ENCODE results near the gene MFSD2B. TPM values are rescaled to one million over a fixed set of nuclear protein-coding genes. Genes with fewer than 3 reads are reported as not detected.
"Not testable (repeated sequence)": the region's sequence is repeated elsewhere in the genome, so short reads cannot be mapped to it uniquely, and the experiment has no call there.

Gene MFSD2B
- total RNA-seq, 2 donors from 2014 or later: 0.16 TPM; not detected in 1

- not testable (repeated sequence) for H3K27ac Mint-ChIP-seq; H3K36me3 Mint-ChIP-seq; ATAC-seq; H3K9me3 Mint-ChIP-seq; DNase-seq (ENCODE audit: low spot score in 2 of 2)
Observed at GRCh38 chr2:24043133-24043532, 33.2 kb downstream of the MFSD2B start.

DNA sequence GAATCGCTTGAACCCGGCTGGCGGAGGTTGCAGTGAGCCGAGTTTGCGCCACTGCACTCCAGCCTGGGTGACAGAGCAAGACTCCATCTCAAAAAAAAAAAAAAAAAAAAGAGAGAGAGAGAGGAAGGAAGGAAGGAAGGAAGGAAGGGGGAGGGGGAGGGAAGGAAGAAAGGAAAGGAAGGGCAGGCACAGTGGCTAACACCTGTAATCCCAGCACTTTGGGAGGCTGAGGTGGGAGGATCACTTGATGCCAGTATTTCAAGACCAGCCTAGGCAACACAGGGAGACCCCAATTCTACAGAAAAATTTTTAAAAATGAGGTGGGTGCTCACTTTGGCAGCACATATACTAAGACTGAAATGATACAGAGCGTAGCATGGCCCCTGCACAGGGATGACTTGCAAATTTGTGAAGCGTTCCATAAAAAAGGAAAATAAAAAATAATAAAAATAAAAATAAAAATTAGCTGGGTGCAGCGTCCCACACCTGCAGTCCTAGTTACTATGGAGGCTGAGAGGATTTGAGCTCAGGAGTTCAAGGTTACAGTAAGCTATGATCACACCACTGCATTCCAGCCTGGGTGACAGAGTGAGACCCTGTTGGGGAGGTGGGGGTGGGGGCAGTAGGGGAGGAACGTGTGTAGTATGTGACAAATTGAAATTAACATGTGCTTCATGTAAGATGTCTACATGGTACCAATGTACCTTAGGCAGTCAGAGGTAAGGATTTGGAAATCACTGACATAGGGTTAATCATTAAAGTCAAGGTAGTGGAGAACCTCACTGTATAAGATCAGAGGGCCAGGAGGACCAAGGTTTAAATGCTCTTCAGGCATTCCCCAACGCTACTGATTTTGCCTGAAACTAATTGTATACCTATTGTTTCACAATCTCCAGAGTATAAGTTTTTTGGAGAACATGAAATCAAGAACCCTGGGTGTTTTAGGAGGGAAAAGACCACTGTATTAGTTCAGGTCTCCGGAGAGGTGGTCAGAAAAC lies 35.9 kb downstream of the MFSD2B start:
- ATAC-seq (no peak), DNase-seq (ENCODE audit: low spot score in 2 of 2) (no peak)
- peak overlapping the region in 1 of 2 donors; percentile 93 for H3K27ac Mint-ChIP-seq
- H3K9me3 Mint-ChIP-seq: no peaks in the 10 kb centered on the region
- H3K36me3 Mint-ChIP-seq: peaks cover 6 to 9% of the 10 kb centered on the region in 2 donors

- DNase-seq (ENCODE audit: low spot score in 2 of 2) (no peak), ATAC-seq (no peak)
- Mint-ChIP-seq H3K27ac (peak overlapping the region; percentile 93 to 94), H3K9me3 (no peaks in the 10 kb centered on the region), H3K36me3 (peaks cover 6 to 9% of the 10 kb centered on the region in 2 donors)
Observed at GRCh38 chr2:24046599-24046929, 36.7 kb downstream of the MFSD2B start.

DNA sequence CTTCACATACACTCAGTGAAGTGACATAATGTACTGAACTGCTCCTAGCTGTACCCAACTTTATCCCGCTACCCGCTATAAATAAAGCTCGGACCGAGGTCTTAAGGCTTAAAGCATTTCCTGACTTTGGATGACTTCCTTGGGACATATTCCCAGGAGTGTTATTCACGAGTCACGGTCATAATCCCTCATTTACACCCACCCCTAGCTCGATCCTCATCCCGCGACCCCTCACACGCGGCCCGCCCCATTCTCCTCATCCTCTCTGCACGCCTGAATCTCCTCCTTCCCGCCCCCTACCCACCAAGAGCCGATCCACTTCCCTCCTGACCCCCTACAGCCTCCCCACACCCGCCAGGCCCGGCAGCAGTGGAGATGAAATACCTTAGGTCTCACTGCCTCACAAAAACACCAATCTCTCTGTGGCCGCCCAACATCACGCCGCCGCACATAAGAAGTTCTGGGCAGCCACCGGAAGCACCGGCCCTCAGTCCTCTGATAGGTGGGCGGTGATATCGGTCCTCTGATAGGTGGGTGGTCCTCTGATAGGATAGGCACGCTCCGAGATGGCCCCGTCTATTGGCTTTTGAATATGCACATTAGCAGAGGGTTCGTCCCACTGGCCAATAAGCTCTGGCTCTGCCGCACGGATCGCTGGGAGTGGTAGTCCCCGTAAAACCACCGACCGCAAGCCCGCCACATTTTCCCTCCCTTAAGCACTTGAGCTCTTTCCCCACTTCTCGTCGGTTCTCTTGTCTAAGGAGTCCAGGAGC lies 37.2 kb downstream of the MFSD2B start, which contains the start of gene WDCP:
Gene WDCP (minus strand): TSS at position 462 of the 773 bp plus-strand sequence. CDS start 7,897 bp downstream, outside the sequence.
- peaks cover 6 to 9% of the 10 kb centered on the region in 2 donors for H3K36me3 Mint-ChIP-seq
- ATAC-seq (peak; percentile 99), DNase-seq (ENCODE audit: low spot score in 2 of 2) (peak; percentile 86 to 98)
- no peaks in the 10 kb centered on the region for H3K9me3 Mint-ChIP-seq
- H3K27ac Mint-ChIP-seq: peak within 1 kb of the TSS; percentile 93 to 94

- peak; percentile 1 to 2 for ATAC-seq
- H3K9me3 Mint-ChIP-seq: no peaks in the 10 kb centered on the region
- peak overlapping the region in 1 of 2 donors; percentile 93 for H3K27ac Mint-ChIP-seq
- DNase-seq (ENCODE audit: low spot score in 2 of 2): no peak
- H3K36me3 Mint-ChIP-seq: peaks cover 6 to 9% of the 10 kb centered on the region in 2 donors
Observed at GRCh38 chr2:24047703-24048033, 37.8 kb downstream of the MFSD2B start.

- Mint-ChIP-seq H3K36me3 (peaks cover 6 to 9% of the 10 kb centered on the region in 2 donors), H3K9me3 (no peaks in the 10 kb centered on the region), H3K27ac (no peak overlapping the region)
- DNase-seq (ENCODE audit: low spot score in 2 of 2) (no peak), ATAC-seq (no peak)
Observed at GRCh38 chr2:24048769-24049484, 39.0 kb downstream of the MFSD2B start.

DNA sequence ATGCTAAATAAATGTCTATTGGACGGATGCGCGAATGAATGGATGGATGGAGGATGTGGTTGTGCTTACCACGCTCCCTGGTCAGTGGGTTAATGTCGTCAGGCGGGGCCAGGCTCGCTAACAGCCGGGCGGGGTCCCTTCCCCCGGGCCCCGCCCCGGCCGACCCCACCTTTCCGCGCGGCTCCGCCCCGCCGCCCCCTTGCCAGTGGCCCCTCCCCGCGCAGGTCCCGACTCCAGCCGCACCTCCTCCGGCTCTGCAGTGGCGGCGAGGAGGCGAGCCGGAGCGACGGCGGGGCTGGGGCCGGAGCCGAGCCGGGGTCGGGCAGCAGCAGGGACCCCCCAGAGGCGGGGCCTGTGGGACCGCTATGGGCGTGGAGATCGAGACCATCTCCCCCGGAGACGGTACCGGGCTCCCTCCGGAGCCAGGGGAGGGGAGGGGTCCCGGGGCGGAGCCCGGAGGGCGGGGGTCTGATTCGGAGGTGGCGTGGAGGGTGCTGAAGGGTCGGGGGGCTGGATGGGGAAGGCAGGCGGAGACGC lies 39.7 kb downstream of the MFSD2B start, which contains the start of gene FKBP1B:
Gene FKBP1B (plus strand): TSS at position 257 of the 537 bp plus-strand sequence. CDS start 109 bp downstream, at position 366.
- peaks cover 6 to 9% of the 10 kb centered on the region in 2 donors for H3K36me3 Mint-ChIP-seq
- DNase-seq (ENCODE audit: low spot score in 2 of 2) (peak in 1 of 2 donors; percentile 65), ATAC-seq (peak; percentile 2 to 50)
- no peak within 1 kb of the TSS for H3K27ac Mint-ChIP-seq
- no peaks in the 10 kb centered on the region for H3K9me3 Mint-ChIP-seq

GRCh38 chr2:24050041-24050979 lies 40.4 kb downstream of the MFSD2B start:
- Mint-ChIP-seq H3K27ac (no peak overlapping the region), H3K36me3 (peaks cover 6 to 9% of the 10 kb centered on the region in 2 donors), H3K9me3 (no peaks in the 10 kb centered on the region)
- DNase-seq (ENCODE audit: low spot score in 2 of 2) (peak in 1 of 2 donors; percentile 14), ATAC-seq (no peak)

GRCh38 chr2:24051833-24052232 lies 41.9 kb downstream of the MFSD2B start:
- peaks cover 6 to 9% of the 10 kb centered on the region in 2 donors for H3K36me3 Mint-ChIP-seq
- no peak for ATAC-seq
- no peak overlapping the region for H3K27ac Mint-ChIP-seq
- DNase-seq (ENCODE audit: low spot score in 2 of 2): no peak
- H3K9me3 Mint-ChIP-seq: no peaks in the 10 kb centered on the region

DNA sequence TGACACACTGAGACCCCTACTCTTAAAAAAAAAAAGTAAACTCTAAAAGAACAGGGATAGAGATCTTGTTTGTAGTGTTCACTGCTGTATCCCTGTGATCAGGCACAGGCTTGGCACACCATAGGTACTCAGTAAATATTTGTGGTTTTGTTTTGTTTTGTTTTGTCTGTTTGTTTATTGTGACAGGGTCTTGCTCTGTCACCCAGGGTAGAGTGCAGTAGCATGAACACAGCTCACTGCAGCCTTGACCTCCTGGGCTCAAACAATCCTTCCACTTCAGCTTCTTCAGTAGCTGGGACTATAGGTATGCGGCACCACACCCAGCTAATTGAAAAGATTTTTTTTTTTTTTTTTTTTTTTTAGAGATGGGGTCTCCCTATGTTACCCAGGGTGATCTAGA lies 43.1 kb downstream of the MFSD2B start:
- no peaks in the 10 kb centered on the region for H3K36me3 Mint-ChIP-seq
- no peaks in the 10 kb centered on the region for H3K9me3 Mint-ChIP-seq
- no peak for ATAC-seq
- DNase-seq (ENCODE audit: low spot score in 2 of 2): no peak
- H3K27ac Mint-ChIP-seq: no peak overlapping the region

- ATAC-seq (no peak), DNase-seq (ENCODE audit: low spot score in 2 of 2) (no peak)
- Mint-ChIP-seq H3K9me3 (no peaks in the 10 kb centered on the region), H3K27ac (no peak overlapping the region), H3K36me3 (no peaks in the 10 kb centered on the region)
Observed at GRCh38 chr2:24054366-24055010, 44.6 kb downstream of the MFSD2B start.

- no peaks in the 10 kb centered on the region for H3K36me3 Mint-ChIP-seq
- DNase-seq (ENCODE audit: low spot score in 2 of 2) (no peak), ATAC-seq (no peak)
- no peak overlapping the region for H3K27ac Mint-ChIP-seq
- no peaks in the 10 kb centered on the region for H3K9me3 Mint-ChIP-seq
Observed at GRCh38 chr2:24055750-24056149, 45.9 kb downstream of the MFSD2B start.

- H3K36me3 Mint-ChIP-seq: no peaks in the 10 kb centered on the region
- no peak for DNase-seq (ENCODE audit: low spot score in 2 of 2)
- no peak for ATAC-seq
- H3K27ac Mint-ChIP-seq: no peak overlapping the region
- H3K9me3 Mint-ChIP-seq: no peaks in the 10 kb centered on the region
Observed at GRCh38 chr2:24058564-24059271, 48.8 kb downstream of the MFSD2B start.

DNA sequence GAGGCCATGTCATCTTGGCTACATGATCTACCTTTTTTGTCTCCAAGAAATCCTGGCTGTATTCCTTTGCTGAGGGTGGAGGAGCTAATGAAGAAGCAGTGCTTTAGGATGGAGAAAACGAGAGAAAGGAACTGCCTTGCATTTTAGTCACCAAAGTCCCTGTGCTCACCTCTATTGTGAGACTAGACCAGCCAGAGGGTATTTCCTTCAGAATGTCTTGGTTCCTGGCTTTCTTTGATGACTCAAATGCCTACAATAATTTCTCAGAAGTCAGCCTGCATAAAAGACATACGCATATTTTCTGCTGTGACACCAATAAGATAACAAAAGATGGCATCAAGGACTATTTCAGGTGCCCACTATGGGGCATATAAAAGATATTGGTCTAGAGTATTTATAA lies 55.5 kb downstream of the MFSD2B start:
- H3K27ac Mint-ChIP-seq: no peak overlapping the region
- no peak for DNase-seq (ENCODE audit: low spot score in 2 of 2)
- H3K36me3 Mint-ChIP-seq: peaks cover 0 to 7% of the 10 kb centered on the region in 2 donors
- no peaks in the 10 kb centered on the region for H3K9me3 Mint-ChIP-seq
- ATAC-seq: peak; percentile 51 to 66

Data from activated naive CD4-positive, alpha-beta T cell treated with anti-CD3 and anti-CD28 coated beads, Interleukin-2, amount 50 U/mL, for 72 hours (primary cell).